Muscle of leg (tissue), 11 donors: Measurements from ENCODE around the gene CDKN2B-AS1. TPM values are rescaled to one million over a fixed set of nuclear protein-coding genes. Genes with fewer than 3 reads are reported as not detected.

Source experiments
- DNase-seq: peaks from one replicate; pipeline ENCODE4 v3.0.0; 2013
- H3K27ac ChIP-seq: one replicate; pipeline ENCODE4 v1.5.1; 2013; ENCODE audit warnings: mild to moderate bottlenecking, low read length, control low read depth
- H3K27me3 ChIP-seq: one replicate; pipeline ENCODE4 v1.6.1; 2013; ENCODE audit warnings: low read length; ENCODE audit not compliant: control insufficient read depth, insufficient read depth
- H3K36me3 ChIP-seq: one replicate; pipeline ENCODE4 v1.6.1; 2013; ENCODE audit warnings: low read length; ENCODE audit not compliant: control insufficient read depth, insufficient read depth
- H3K4me1 ChIP-seq: one replicate; pipeline ENCODE4 v1.6.1; 2013; ENCODE audit warnings: low read length; ENCODE audit not compliant: control insufficient read depth, insufficient read depth
- H3K4me3 ChIP-seq: one replicate; pipeline ENCODE4 v1.5.1; 2013; ENCODE audit warnings: low read length, control low read depth
- H3K9me3 ChIP-seq: replicated peaks from 2 replicates; pipeline ENCODE4 v1.6.1; 2013; ENCODE audit warnings: low read depth, low read length; ENCODE audit not compliant: control insufficient read depth
- WGBS: methylation state at CpG from one replicate; pipeline ENCODE4 v1.1.5; 2013; ENCODE audit warnings: missing lambda C conversion rate; ENCODE audit not compliant: insufficient coverage; 5-methylcytosine and 5-hydroxymethylcytosine counted together
- polyA plus RNA-seq, 8 donors: library from polyadenylated mRNA; unstranded; fragments of 120-200 nt; gene quantifications; one replicate each; pipeline versions ENCODE4 v1.2.1 to v1.2.3, GENCODE V29; 2013; ENCODE audit warnings: inconsistent platforms in 1 of 8, low replicate concordance in 1 of 8; ENCODE audit not compliant: insufficient read length in 8 of 8, insufficient read depth in 1 of 8
- total RNA-seq: library from RNA; stranded (reverse); fragments of 120-200 nt; gene quantifications from one replicate; pipeline ENCODE4 v1.2.4, GENCODE V29; 2013

Gene CDKN2B-AS1
- total and polyA plus RNA-seq, 9 donors: 0.11 to 0.29 (median 0.15) TPM; not detected in 3

- no peaks in the 10 kb centered on the region for H3K36me3 ChIP-seq
- WGBS: under 1% methylated on average over 35 of the region's 44 CpGs
- no peaks in the 10 kb centered on the region for H3K9me3 ChIP-seq
- DNase-seq: no peak
- H3K27ac ChIP-seq: no peak overlapping the region
- peaks cover 35% of the 10 kb centered on the region for H3K27me3 ChIP-seq
- H3K4me1 ChIP-seq: peaks cover 9% of the 10 kb centered on the region
- no peak overlapping the region for H3K4me3 ChIP-seq
These were observed 11.4 kb downstream of the CDKN2B-AS1 start for GRCh38 chr9:22005702-22006606.

GRCh38 chr9:22008384-22008716 lies 13.8 kb downstream of the CDKN2B-AS1 start:
- peaks cover 35% of the 10 kb centered on the region for H3K27me3 ChIP-seq
- no peaks in the 10 kb centered on the region for H3K9me3 ChIP-seq
- H3K36me3 ChIP-seq: no peaks in the 10 kb centered on the region
- H3K4me3 ChIP-seq: no peak overlapping the region
- DNase-seq: no peak
- 4% methylated on average over 6 of the region's 8 CpGs for WGBS
- no peak overlapping the region for H3K27ac ChIP-seq
- H3K4me1 ChIP-seq: peaks cover 9% of the 10 kb centered on the region

GRCh38 chr9:22008717-22009505 lies 14.3 kb downstream of the CDKN2B-AS1 start, which contains the start of gene CDKN2B:
Gene CDKN2B, minus strand, starts transcription at chr9:22009305. Its CDS starts 352 bp downstream, at chr9:22008953.
- DNase-seq: peak; percentile 89
- Histone ChIP-seq H3K27me3 (peaks cover 35% of the 10 kb centered on the region), H3K4me1 (peaks cover 9% of the 10 kb centered on the region), H3K9me3 (no peaks in the 10 kb centered on the region), H3K27ac (peak within 1 kb of the TSS; percentile 6), H3K4me3 (peak within 1 kb of the TSS; percentile 48), H3K36me3 (no peaks in the 10 kb centered on the region)
- under 1% methylated on average over 86 of the region's 86 CpGs for WGBS

- Histone ChIP-seq H3K27me3 (peaks cover 35% of the 10 kb centered on the region), H3K36me3 (no peaks in the 10 kb centered on the region), H3K4me1 (peaks cover 9% of the 10 kb centered on the region), H3K9me3 (no peaks in the 10 kb centered on the region), H3K4me3 (peak overlapping the region; percentile 48), H3K27ac (no peak overlapping the region)
- 0% methylated on average over 1 of the region's 6 CpGs for WGBS
- DNase-seq: no peak
These were observed 14.9 kb downstream of the CDKN2B-AS1 start for GRCh38 chr9:22009506-22009867.

- peak; percentile 73 for DNase-seq
- Histone ChIP-seq H3K27ac (no peak overlapping the region), H3K4me3 (no peak overlapping the region), H3K9me3 (no peaks in the 10 kb centered on the region), H3K36me3 (no peaks in the 10 kb centered on the region), H3K4me1 (peaks cover 9% of the 10 kb centered on the region), H3K27me3 (peaks cover 23% of the 10 kb centered on the region)
- 5% methylated on average over 3 of the region's 13 CpGs for WGBS
These were observed 16.5 kb downstream of the CDKN2B-AS1 start for GRCh38 chr9:22010866-22011625.

GRCh38 chr9:22022396-22022795 lies 27.8 kb downstream of the CDKN2B-AS1 start:
- 100% methylated on average over 1 of the region's 3 CpGs for WGBS
- Histone ChIP-seq H3K9me3 (no peaks in the 10 kb centered on the region), H3K4me1 (no peaks in the 10 kb centered on the region), H3K27me3 (no peaks in the 10 kb centered on the region), H3K36me3 (no peaks in the 10 kb centered on the region), H3K4me3 (no peak overlapping the region), H3K27ac (no peak overlapping the region)
- DNase-seq: no peak

GRCh38 chr9:22026696-22027095 lies 32.1 kb downstream of the CDKN2B-AS1 start:
- DNase-seq: no peak

GRCh38 chr9:22028394-22028793 lies 33.8 kb downstream of the CDKN2B-AS1 start:
- no peaks in the 10 kb centered on the region for H3K9me3 ChIP-seq
- DNase-seq: no peak
- no peaks in the 10 kb centered on the region for H3K27me3 ChIP-seq
- no peak overlapping the region for H3K4me3 ChIP-seq
- H3K36me3 ChIP-seq: no peaks in the 10 kb centered on the region
- no peak overlapping the region for H3K27ac ChIP-seq
- no peaks in the 10 kb centered on the region for H3K4me1 ChIP-seq

More at GRCh38 chr9:22026696-22027095, 32.1 kb downstream of the CDKN2B-AS1 start:
- Histone ChIP-seq H3K36me3 (no peaks in the 10 kb centered on the region), H3K27me3 (no peaks in the 10 kb centered on the region), H3K27ac (no peak overlapping the region), H3K9me3 (no peaks in the 10 kb centered on the region), H3K4me3 (no peak overlapping the region), H3K4me1 (no peaks in the 10 kb centered on the region)
- WGBS: 45% methylated on average over 2 of the region's 6 CpGs

- no CpG with 5 or more reads among the region's 4 CpGs for WGBS
These were observed 34.6 kb downstream of the CDKN2B-AS1 start for GRCh38 chr9:22029231-22029630.

More at GRCh38 chr9:22029231-22029630, 34.6 kb downstream of the CDKN2B-AS1 start:
- no peaks in the 10 kb centered on the region for H3K36me3 ChIP-seq
- no peaks in the 10 kb centered on the region for H3K9me3 ChIP-seq
- H3K4me1 ChIP-seq: no peaks in the 10 kb centered on the region
- no peak for DNase-seq
- H3K27ac ChIP-seq: no peak overlapping the region
- no peaks in the 10 kb centered on the region for H3K27me3 ChIP-seq
- H3K4me3 ChIP-seq: no peak overlapping the region
